Liver (tissue), 3 donors: ENCODE data around the gene CPSF3.

Experiments
- GABPA ChIP-seq, 2 donors: IDR thresholded peaks in 1 of 2; conservative IDR thresholded peaks in 1 of 2; 2 replicates each; pipeline ENCODE4 v1.6.1; 2016; ENCODE audit warnings: antibody characterized with exemption in 2 of 2, mild to moderate bottlenecking in 1 of 2, moderate library complexity in 1 of 2
- JUND ChIP-seq, 2 donors: IDR thresholded peaks; 2 replicates each; pipeline ENCODE4 v1.6.1; 2016; ENCODE audit warnings: antibody characterized with exemption in 2 of 2
- RAD21 ChIP-seq, 2 donors: IDR thresholded peaks; 2 replicates each; pipeline ENCODE4 v1.6.1; 2016; ENCODE audit warnings: antibody characterized with exemption in 2 of 2, mild to moderate bottlenecking in 2 of 2
- RXRA ChIP-seq, 2 donors: IDR thresholded peaks; 2 replicates each; pipeline ENCODE4 v1.6.1; 2017 to 2018; ENCODE audit warnings: antibody characterized with exemption in 2 of 2, mild to moderate bottlenecking in 1 of 2
- SP1 ChIP-seq: IDR thresholded peaks from 2 replicates; pipeline ENCODE4 v1.6.1; 2018; ENCODE audit warnings: antibody characterized with exemption, mild to moderate bottlenecking
- TF ChIP-seq, protein P1 (sequence below): fragments of 150-350 bp; IDR thresholded peaks from 2 replicates; pipeline ENCODE4 v1.5.1; 2017; ENCODE audit warnings: improper control_type of control experiment, low read depth, low read length; ENCODE audit not compliant: missing input control
- donor health status: healthy.
- donor health status: healthy.

GRCh38 chr2:9404451-9404850 is 19.0 kb upstream of the CPSF3 start:
- no peak for TF ChIP-seq RAD21 (IDR thresholded peaks at IDR 0.05)
- TF ChIP-seq JUND (IDR thresholded peaks at IDR 0.05), result no peak
- no peak for TF ChIP-seq SP1
- TF ChIP-seq, protein P1, sequence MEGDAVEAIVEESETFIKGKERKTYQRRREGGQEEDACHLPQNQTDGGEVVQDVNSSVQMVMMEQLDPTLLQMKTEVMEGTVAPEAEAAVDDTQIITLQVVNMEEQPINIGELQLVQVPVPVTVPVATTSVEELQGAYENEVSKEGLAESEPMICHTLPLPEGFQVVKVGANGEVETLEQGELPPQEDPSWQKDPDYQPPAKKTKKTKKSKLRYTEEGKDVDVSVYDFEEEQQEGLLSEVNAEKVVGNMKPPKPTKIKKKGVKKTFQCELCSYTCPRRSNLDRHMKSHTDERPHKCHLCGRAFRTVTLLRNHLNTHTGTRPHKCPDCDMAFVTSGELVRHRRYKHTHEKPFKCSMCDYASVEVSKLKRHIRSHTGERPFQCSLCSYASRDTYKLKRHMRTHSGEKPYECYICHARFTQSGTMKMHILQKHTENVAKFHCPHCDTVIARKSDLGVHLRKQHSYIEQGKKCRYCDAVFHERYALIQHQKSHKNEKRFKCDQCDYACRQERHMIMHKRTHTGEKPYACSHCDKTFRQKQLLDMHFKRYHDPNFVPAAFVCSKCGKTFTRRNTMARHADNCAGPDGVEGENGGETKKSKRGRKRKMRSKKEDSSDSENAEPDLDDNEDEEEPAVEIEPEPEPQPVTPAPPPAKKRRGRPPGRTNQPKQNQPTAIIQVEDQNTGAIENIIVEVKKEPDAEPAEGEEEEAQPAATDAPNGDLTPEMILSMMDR, result no peak
- TF ChIP-seq GABPA (IDR thresholded peaks at IDR 0.05 in 1 of 2, conservative IDR thresholded peaks at IDR 0.05 in 1 of 2), result no peak
- TF ChIP-seq RXRA (IDR thresholded peaks at IDR 0.05), result no peak
